HG02623 (cell line): ENCODE results near the gene ZNF236.

Experiments used
- ATAC-seq: cut with Tn5 transposase; IDR thresholded peaks from one replicate; pipeline ENCODE4 v1.9.1; 2021; ENCODE audit warnings: moderate library complexity; ENCODE audit not compliant: unreplicated experiment

The ZNF236 gene

DNA sequence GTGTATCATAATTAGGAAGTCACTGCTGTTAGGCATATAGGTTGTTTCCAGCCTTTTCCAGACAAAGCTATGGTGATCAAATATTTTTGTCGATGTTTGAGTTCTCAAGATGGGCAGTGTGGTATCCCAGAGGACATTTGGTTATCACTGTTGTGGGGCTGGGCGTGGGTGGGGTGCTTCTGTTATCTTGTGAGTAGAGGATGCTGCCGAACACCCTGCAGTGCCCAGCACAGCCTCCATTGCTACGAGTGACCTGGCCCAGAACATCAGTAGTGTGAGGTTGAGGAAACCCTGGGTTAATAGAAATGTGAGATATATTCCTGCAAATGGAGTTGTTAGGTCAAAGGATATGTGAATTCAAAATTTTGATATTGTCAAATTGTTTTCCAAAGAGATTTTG lies 33.2 kb downstream of the ZNF236 start:
- no peak for ATAC-seq

DNA sequence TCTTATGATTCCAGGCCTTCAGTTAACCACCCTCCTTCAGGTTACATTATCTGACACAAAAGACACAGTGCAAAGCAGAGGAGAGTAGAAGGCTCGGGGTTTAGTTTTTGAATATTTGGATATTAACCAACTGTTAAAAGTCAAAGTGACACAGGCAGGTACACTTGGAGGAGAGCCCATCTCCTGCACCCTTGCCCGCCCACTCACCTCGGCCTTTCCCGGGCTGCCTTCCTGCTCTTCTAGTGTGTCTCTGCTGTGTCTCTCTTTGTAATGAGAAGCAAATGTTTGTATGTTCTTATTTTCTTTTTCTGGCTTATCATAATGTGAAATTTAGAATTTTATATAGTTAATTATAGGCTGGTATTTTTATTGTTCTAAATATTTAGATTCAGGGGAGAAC lies 35.1 kb downstream of the ZNF236 start:
- ATAC-seq = no peak

DNA sequence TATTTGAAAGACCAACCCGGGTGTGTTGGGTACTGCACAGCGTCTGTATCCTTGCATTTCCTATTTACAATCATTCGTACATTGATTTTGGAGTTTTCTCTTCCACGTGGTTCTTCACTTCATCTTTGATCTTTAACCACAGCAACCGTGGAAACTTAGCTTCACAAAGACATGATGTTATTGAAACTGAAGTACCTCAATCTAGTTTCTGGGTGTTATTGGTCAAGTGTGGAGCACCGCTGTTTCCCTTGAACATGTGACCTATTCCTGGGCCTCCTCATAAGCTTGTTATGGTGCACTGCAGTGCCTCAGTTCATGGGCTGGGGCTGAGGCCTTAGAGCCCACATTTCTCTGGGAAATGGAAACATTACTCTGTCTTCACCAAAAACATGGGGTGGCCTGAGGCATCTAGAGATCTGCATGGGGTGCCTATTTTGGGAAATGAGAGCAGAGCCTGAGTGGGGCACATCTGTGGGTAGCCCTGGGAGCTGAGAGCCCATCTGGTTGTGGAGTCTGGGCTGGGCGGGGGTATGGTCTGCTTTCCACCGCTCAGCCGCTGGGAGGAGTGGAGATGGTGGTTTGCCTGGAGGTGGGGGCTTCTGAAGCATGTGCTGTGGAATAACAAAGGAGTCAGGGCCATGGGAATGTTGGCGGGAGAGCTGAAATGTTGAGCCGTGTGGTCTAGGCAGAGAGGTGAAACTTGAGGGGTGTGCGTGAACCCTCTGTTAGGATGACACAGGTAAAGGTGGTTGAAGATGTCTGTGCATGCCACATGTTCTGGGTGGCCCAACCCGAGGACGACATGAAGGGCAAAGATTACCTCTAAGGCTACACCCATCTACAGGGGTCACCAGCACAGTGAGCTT lies 37.4 kb downstream of the ZNF236 start:
- ATAC-seq = peak; percentile 60

DNA sequence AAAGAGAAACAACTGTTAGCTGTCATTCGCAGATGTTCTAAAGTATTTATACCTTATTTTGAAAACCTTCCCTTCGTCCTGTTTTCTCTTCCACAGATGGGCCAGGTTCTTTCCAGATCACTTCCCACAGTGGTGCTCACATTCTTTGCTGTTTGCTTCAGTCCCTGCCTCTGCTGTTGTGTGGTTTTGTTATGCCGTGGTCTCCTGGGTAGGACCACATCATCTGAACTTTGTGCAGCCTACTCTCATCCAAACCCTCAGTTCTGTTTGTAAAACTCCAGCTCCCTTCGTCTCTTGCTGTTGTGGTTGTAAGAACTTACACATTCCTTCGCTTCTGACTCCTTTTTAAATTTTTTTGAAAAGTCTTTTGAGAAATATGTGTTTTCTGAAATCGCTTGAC lies 38.1 kb downstream of the ZNF236 start:
- ATAC-seq = no peak

- ATAC-seq = no peak
Observed at GRCh38 chr18:76866666-76867065, 44.3 kb downstream of the ZNF236 start.

DNA sequence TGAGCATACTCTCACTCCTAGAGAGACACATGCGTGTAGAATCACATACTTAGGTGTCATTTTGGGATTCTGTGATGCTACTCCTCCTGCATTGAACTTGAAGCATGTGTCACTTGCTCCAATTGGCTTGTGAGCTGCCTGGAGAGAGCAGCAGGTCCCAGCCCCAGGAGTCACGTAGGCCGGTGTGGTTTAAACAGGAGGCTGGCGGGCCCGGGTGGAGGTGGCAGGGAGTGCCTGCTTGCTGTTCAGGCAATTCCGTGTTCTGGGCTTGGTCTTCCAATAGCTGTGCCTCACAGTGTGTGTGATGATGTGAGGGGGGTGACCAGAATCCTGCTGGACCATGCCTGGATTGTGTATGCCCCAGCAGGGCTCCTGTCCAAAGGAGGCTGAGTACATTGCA lies 51.0 kb downstream of the ZNF236 start:
- ATAC-seq = no peak

DNA sequence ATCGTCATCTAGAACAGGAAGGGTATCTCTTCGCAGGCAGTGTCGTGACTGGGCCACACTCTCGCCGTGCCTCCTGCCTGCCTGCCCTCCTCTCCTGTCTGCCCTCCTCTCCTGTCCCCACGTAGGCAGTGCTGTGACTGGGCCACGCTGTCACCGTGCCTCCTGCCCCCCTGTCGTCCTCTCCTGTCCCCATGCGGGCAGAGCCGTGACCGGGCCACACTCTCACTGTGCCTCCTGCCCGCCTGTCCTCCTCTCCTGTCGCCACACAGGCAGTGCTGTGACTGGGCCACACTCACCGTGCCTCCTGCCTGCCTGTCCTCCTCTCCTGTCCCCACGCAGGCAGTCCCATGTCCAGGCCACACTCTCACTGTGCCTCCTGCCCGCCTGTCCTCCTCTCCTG lies 51.4 kb downstream of the ZNF236 start:
- no peak for ATAC-seq

DNA sequence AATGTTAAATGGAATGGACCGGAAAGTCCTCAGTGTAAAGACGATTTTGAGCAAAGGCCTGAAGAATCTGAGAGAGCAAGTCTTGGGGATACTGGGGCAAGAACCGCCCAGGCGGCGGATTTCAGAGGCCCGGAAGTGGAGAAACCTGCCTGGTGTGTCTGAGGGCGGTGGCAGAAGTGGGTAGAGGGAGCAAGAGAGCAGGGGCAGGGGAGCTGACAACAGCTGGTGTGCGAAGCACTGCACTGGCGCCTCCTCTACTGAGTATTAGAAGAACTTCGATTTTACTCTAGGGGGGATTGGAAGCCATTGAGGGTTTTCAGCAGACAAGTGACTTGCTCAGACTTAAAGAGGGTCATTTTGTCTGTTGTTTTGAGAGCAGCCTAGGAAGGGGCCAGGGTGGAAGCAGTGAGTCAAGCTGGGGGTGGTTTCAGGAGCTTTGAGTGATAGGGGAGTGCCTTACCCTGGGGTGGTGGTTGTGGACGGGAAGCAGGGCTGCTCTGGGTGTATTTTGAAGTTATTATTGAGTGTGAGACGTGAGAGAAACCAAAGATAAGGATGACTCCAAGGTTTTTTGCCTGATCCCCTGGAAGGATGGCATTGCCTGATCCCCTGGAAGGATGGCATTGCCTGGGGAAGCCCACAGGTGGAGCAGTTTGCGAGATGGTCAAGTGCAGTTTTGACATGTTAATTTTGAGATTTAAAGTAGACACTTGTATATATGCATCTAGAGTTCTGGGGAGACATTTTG lies 52.5 kb downstream of the ZNF236 start:
- ATAC-seq = no peak

DNA sequence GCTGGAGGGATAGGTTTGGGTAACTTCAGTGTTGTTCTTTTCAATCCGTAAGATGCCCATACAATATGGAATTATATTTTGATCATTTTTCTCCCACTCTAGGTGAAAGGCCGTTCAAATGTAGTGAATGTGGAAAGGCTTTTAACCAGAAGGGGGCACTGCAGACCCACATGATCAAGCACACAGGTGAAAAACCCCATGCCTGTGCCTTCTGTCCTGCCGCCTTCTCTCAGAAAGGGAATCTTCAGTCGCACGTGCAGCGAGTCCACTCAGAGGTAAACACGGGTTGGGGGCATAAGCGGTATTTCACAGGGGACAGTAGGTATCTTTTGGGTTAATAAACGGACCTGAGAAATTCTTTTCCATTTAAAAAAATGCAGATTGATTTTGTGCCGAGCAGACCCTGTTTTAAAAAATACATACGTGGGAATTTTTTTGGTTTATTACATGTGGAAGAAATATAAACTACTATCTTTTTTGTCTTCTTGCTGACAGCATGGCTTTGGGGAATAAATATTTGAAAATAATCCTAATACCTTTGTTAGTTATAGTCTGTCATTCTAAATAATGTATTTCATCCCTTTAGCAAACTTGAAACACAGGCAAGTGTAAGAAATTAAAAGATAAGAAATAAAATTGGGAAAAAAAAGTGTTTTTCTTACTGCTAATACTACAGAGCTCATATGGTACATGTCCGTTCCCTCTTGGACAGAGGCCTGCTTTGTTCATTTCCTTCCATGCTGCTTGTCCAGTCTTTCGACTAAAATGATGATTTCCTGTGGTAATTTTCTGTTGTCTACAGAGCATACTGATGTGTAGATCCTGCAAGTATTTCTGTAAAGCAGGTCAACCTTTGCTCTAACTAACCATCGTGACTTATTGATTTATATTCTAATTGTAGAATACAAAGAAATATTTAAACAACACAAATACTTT lies 53.3 kb downstream of the ZNF236 start:
- ATAC-seq = peak; percentile 70

GRCh38 chr18:76878426-76878825 lies 56.1 kb downstream of the ZNF236 start:
- ATAC-seq = no peak

DNA sequence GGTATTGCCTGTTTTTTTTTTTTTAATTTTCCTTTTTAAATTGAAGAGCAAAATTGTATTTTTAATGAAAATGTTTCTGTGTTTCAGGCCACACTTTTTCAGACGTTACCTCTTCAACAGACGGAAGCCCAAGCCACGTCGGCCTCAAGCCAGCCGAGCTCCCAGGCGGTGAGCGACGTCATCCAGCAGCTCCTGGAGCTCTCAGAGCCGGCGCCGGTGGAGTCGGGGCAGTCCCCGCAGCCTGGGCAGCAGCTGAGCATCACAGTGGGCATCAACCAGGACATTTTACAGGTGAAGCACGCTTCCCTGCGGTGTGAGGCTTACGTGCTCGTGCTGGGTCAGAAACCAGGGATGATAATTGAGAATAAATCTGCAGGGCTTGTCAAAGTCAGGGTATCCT lies 57.7 kb downstream of the ZNF236 start:
- no peak for ATAC-seq

DNA sequence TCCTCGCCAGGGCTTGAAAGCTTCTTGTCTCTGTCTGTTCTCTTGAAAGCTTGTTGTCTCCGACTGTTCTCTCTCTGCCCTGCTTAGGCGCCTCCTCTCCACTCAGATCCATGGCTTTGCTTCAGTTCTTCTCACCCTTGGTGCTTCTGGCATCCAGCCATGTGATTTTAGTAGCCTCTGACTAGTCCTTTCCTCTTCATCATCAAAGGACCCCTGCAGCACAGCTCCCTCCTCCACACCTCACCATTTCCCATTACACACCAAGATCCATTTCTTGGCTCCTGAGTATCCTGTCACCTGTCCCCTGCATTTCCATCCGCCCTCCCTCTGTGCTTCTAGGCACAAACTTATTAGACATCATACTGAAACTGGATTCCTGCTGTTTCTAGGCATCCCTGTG lies 59.4 kb downstream of the ZNF236 start:
- no peak for ATAC-seq

- no peak for ATAC-seq
Observed at GRCh38 chr18:76882146-76882545, 59.8 kb downstream of the ZNF236 start.

GRCh38 chr18:76885001-76885400 lies 62.6 kb downstream of the ZNF236 start:
- no peak for ATAC-seq

DNA sequence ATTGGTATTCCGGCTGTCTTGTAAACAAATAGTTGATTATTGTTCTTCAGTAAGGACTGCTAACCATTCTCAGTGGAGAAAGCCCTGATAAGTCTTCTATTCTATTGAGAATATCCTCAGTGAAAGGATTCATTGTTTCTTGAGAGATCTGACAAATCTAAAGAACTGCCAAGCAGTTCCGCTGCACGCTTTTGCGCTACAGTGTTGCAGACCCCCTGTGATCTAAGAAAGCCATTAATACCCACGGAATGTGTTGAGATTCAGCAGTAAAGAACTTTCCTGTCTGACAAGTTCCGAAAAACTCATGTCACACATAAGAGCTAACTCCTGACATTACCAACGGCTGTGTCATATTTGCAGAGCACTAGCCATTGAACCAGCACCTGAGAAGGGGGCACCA lies 63.8 kb downstream of the ZNF236 start:
- no peak for ATAC-seq

DNA sequence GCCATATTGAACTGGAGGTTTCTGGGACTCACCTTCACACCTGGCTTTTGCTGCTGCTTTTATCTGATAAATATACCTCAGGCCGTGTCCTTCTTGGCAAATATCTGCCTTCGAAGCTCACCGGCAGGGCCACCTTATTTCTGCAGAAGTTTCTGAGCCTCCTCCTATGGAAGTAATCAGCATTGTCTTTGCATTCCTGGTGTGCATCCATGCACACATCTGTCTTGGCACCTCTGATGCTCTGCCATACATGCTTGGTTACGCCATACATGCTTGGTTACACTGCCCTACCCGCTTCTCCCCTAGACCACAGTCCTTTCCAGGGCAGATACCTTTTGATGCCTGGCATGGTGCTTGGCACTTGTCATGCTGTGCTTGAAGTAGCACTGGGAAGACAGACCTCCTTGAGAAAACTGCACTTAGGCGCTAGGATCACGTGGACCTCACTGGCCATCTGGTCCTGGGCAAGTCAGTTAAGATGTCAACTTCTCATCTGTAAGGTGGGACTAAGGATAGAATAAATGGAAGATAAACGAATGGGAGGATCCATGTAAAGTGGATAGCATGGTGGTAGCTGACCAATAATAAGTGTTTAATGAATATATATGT lies 66.8 kb downstream of the ZNF236 start:
- ATAC-seq = no peak

GRCh38 chr18:76892832-76893231 lies 70.5 kb downstream of the ZNF236 start:
- no peak for ATAC-seq

DNA sequence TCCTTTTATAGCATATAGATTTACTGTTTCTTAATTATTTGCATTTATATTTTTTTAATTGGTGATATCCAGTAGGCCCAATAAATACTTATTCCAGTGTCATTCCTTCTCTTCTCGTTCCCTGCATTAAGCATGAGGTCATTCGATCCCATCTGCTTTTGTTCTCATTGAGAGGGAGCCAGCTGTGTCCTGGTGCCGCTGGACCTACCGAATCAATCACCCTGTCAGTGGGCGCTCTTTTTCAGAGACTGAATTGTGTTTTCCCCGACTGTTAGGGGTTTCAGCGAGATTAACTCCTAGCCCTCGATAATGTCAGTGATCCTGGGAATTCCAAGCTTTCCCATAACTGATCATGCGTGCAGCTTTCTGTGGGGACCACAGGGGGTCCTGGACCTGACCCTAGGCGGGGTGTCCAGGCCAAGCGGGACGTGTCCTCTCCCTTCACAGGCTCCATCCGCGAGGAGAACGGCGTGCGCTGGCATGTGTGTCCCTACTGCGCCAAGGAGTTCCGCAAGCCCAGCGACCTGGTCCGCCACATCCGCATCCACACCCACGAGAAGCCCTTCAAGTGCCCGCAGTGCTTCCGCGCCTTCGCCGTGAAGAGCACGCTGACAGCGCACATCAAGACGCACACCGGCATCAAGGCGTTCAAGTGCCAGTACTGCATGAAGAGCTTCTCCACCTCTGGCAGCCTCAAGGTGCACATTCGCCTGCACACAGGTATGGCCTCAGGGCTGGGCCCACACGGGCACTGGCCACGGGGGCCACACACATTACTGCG lies 72.4 kb downstream of the ZNF236 start:
- ATAC-seq = no peak

GRCh38 chr18:76895498-76895897 lies 73.1 kb downstream of the ZNF236 start:
- ATAC-seq = no peak

DNA sequence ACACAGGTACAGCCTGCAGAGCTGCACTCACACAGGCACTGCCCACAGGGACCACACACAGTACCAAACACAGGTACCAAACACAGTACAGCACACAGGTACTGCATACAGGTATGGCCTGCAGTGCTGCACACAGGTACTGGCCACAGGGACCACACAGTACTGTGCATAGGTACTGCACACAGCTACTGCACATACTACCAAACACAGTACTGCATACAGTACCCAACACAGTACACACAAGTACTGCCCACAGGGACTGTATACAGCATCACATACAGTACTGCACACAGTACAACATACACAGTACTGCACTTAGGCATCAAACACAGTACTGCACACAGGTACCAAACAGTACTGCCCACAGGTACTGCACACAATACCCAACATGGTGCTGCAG lies 74.3 kb downstream of the ZNF236 start:
- ATAC-seq = no peak
